Pancreas (tissue), 10 donors: Measurements from ENCODE around the gene IMPG1. TPM values are rescaled to one million over a fixed set of nuclear protein-coding genes. Genes with fewer than 3 reads are reported as not detected.

Experiments
- ATAC-seq, 4 donors: fragments of 200-7000 bp; cut with Tn5 transposase; one replicate each; pipeline versions ENCODE4 v1.8.0 to v1.9.1; 2020; ENCODE audit warnings: mild to moderate bottlenecking in 4 of 4, moderate library complexity in 4 of 4
- DNase-seq, 6 donors: peaks; one replicate each; pipeline ENCODE4 v3.0.0-alpha.2; 2020
- FAIRE-seq: peaks from 2 replicates; lab custom pipeline; 2012; peaks lifted over from hg19 to GRCh38; lab: Jason Lieb, UNC
- H3K27ac ChIP-seq, 4 donors: fragments of 200-600 bp; sonication (generic); 1 replicate in 3 of 4; 2 replicates in 1 of 4; pipeline versions ENCODE4 v1.5.0 to v1.8.0; 2020
- H3K27me3 ChIP-seq, 4 donors: fragments of 200-600 bp; one replicate each; pipeline ENCODE4 v1.8.0; 2021
- H3K36me3 ChIP-seq, 3 donors: fragments of 200-600 bp; sonication (generic) in 1 of 3; one replicate each; pipeline versions ENCODE4 v1.5.0 to v1.8.0; 2020 to 2021
- H3K4me1 ChIP-seq, 3 donors: fragments of 200-600 bp; one replicate each; pipeline ENCODE4 v1.8.0; 2021
- H3K4me3 ChIP-seq, 4 donors: fragments of 200-600 bp; sonication (generic) in 2 of 4; one replicate each; pipeline versions ENCODE4 v1.5.0 to v1.8.0; 2020 to 2021
- H3K9me3 ChIP-seq, 4 donors: fragments of 200-600 bp; one replicate each; pipeline ENCODE4 v1.8.0; 2021
- CTCF ChIP-seq, 4 donors: fragments of 200-600 bp; sonication (generic) in 3 of 4; IDR thresholded peaks; one replicate each; pipeline versions ENCODE4 v1.5.0 to v1.8.0; 2021; ENCODE audit warnings: antibody characterized with exemption in 4 of 4
- WGBS, 2 donors: extraction: QIAGEN DNeasy Blood & Tissue Kit; methylation state at CpG; one replicate each; pipeline ENCODE4 v1.1.7; 2013; 5-methylcytosine and 5-hydroxymethylcytosine counted together
- intact Hi-C, 3 donors: fragments of 100-400 bp; cut with DNase I; formaldehyde crosslinking; loops; one replicate each; pipeline versions ENCODE4 v1.11.1 to v1.14.2; 2022
- polyA plus RNA-seq, 2 donors: library from polyadenylated mRNA; stranded (reverse); fragments of 200-250 nt; gene quantifications; one replicate each; pipeline ENCODE4 v1.2.3, GENCODE V29; 2013
- total RNA-seq, 6 donors: library from RNA; stranded (reverse); fragmentation: NEBNext Ultra II Directional in 4 of 6; extraction: Animal tissue kit (Norgen Biotek cat#: 25700) in 4 of 6; gene quantifications; one replicate each; pipeline versions ENCODE4 v1.2.1 to v1.2.4, GENCODE V29; 2021 to 2023
- donor health status: healthy with polysubstance abuse.
- donor health status: DM: no; HTN: no; CAD: no; lungs with moderate emphysema.
- donor health status: DM: no; HTN: no; CAD: no.
- donor health status: control.
- donor health status: control.
- donor health status: Bipolar disorder and iron deficiency.
- donor health status: DM: yes; HTN: yes; CAD: no.
- donor health status: DM: no; HTN: no; CAD: no.
- donor health status: DM: no; HTN: no; CAD: no.
- donor health status: DM: yes; HTN: yes; CAD: no.

Gene IMPG1
- total RNA-seq (under 1 TPM in 5 of 6 donors, not detected in 1; 0.04 to 0.44 (median 0.06) TPM), polyA plus RNA-seq (under 1 TPM; 0.07 to 0.08 TPM)

- Histone ChIP-seq H3K27ac (no peak within 1 kb of the TSS), H3K4me1 (no peaks in the 10 kb centered on the region), H3K36me3 (no peaks in the 10 kb centered on the region), H3K27me3 (no peaks in the 10 kb centered on the region), H3K4me3 (no peak within 1 kb of the TSS), H3K9me3 (no peaks in the 10 kb centered on the region)
- DNase-seq (no peak), ATAC-seq (no peak), FAIRE-seq (no peak)
- intact Hi-C loops, result no loop called here
- TF ChIP-seq CTCF (IDR thresholded peaks at IDR 0.05), result no peak
Measured at GRCh38 chr6:76072562-76072961, at the start of gene IMPG1. Gene IMPG1 (minus strand): TSS chr6:76072662. CDS start chr6:76072488, 174 bp downstream.

- intact Hi-C loops, result no loop called here
- Histone ChIP-seq H3K4me3 (no peak overlapping the region), H3K36me3 (no peaks in the 10 kb centered on the region), H3K9me3 (no peaks in the 10 kb centered on the region), H3K27me3 (no peaks in the 10 kb centered on the region), H3K4me1 (peaks cover 5 to 11% (median 10%) of the 10 kb centered on the region in 3 donors), H3K27ac (no peak overlapping the region)
- ATAC-seq (no peak), DNase-seq (no peak), FAIRE-seq (no peak)
- TF ChIP-seq CTCF (IDR thresholded peaks at IDR 0.05), result no peak
Measured at GRCh38 chr6:76120302-76120701, 47.8 kb upstream of the IMPG1 start.

- no peaks in the 10 kb centered on the region for H3K27me3 ChIP-seq
- no peak for DNase-seq
- H3K9me3 ChIP-seq, result no peaks in the 10 kb centered on the region
- H3K36me3 ChIP-seq, result no peaks in the 10 kb centered on the region
- H3K4me3 ChIP-seq, result no peak overlapping the region
- intact Hi-C loops, result no loop called here
- H3K27ac ChIP-seq, result no peak overlapping the region
- FAIRE-seq, result no peak
- no peak for ATAC-seq
- no peak for TF ChIP-seq CTCF (IDR thresholded peaks at IDR 0.05)
- H3K4me1 ChIP-seq, result no peaks in the 10 kb centered on the region
Measured at GRCh38 chr6:76073281-76073680, 819 bp upstream of the IMPG1 start.

GRCh38 chr6:76057469-76057868 is 15.0 kb downstream of the IMPG1 start:
- intact Hi-C loops, result no loop called here
- 82 to 89% methylated on average over 1 of the region's 1 CpG for WGBS, 2 donors
- Histone ChIP-seq H3K27ac (no peak overlapping the region), H3K36me3 (no peaks in the 10 kb centered on the region), H3K4me1 (no peaks in the 10 kb centered on the region), H3K4me3 (no peak overlapping the region), H3K9me3 (no peaks in the 10 kb centered on the region), H3K27me3 (no peaks in the 10 kb centered on the region)
- no peak for DNase-seq
- FAIRE-seq, result no peak
- no peak for TF ChIP-seq CTCF (IDR thresholded peaks at IDR 0.05)
- no peak for ATAC-seq

GRCh38 chr6:76052314-76052713 is 20.1 kb downstream of the IMPG1 start:
- Histone ChIP-seq H3K4me1 (no peaks in the 10 kb centered on the region), H3K9me3 (no peaks in the 10 kb centered on the region), H3K4me3 (no peak overlapping the region), H3K36me3 (no peaks in the 10 kb centered on the region), H3K27ac (no peak overlapping the region), H3K27me3 (no peaks in the 10 kb centered on the region)
- WGBS, 2 donors, result 66 to 75% methylated on average over 3 of the region's 3 CpGs
- intact Hi-C loops, result no loop called here
- DNase-seq (no peak), ATAC-seq (no peak), FAIRE-seq (no peak)
- TF ChIP-seq CTCF (IDR thresholded peaks at IDR 0.05), result no peak
